Mesothelial cell of epicardium (in vitro differentiated cells): ENCODE results near the gene ZNF143. TPM values are rescaled to one million over a fixed set of nuclear protein-coding genes. Genes with fewer than 3 reads are reported as not detected.

Experiments used
- DNase-seq, 2 experiments: peaks; one replicate each; pipeline ENCODE4 v3.0.0; 2021; ENCODE audit warnings: low spot score in 2 of 2; ENCODE audit not compliant: unreplicated experiment in 2 of 2
- H3K27ac Mint-ChIP-seq: 2 replicates; pipeline ENCODE4 v1.8.0; 2021; ENCODE audit warnings: mixed read lengths
- H3K27me3 Mint-ChIP-seq: 2 replicates; pipeline ENCODE4 v1.8.0; 2021; ENCODE audit warnings: low read depth, mixed read lengths
- H3K36me3 Mint-ChIP-seq: 2 replicates; pipeline ENCODE4 v1.8.0; 2021; ENCODE audit warnings: mixed read lengths
- H3K4me1 Mint-ChIP-seq: 2 replicates; pipeline ENCODE4 v1.8.0; 2021; ENCODE audit warnings: mixed read lengths
- H3K4me3 Mint-ChIP-seq: 2 replicates; pipeline ENCODE4 v1.8.0; 2021; ENCODE audit warnings: mild to moderate bottlenecking, moderate library complexity, mixed read lengths
- H3K9me3 Mint-ChIP-seq: 2 replicates; pipeline ENCODE4 v1.8.0; 2021; ENCODE audit warnings: mixed read lengths
- CTCF ChIP-seq: fragments of 200-600 bp; sonication (generic); IDR thresholded peaks from one replicate; pipeline ENCODE4 v1.5.0; 2021; ENCODE audit warnings: antibody characterized with exemption; ENCODE audit not compliant: unreplicated experiment
- total RNA-seq: library from RNA; stranded (reverse); gene quantifications from 3 replicates; pipeline ENCODE4 v1.2.1, GENCODE V29; 2021

The ZNF143 gene
- total RNA-seq, 1 donor from 2014 or later, result 29.1 TPM

GRCh38 chr11:9562716-9563115 lies 101.9 kb downstream of the ZNF143 start:
- Mint-ChIP-seq H3K36me3 (peaks cover 19% of the 10 kb centered on the region), H3K9me3 (peaks cover 31% of the 10 kb centered on the region), H3K4me3 (no peak overlapping the region), H3K4me1 (peaks cover 18% of the 10 kb centered on the region), H3K27ac (no peak overlapping the region), H3K27me3 (no peaks in the 10 kb centered on the region)
- DNase-seq, result no peak
- no peak for TF ChIP-seq CTCF

GRCh38 chr11:9563196-9563730 lies 102.5 kb downstream of the ZNF143 start:
- DNase-seq, result no peak
- Mint-ChIP-seq H3K9me3 (peaks cover 30% of the 10 kb centered on the region), H3K36me3 (peaks cover 19% of the 10 kb centered on the region), H3K27me3 (no peaks in the 10 kb centered on the region), H3K4me3 (no peak overlapping the region), H3K4me1 (peaks cover 22% of the 10 kb centered on the region), H3K27ac (no peak overlapping the region)
- TF ChIP-seq CTCF, result no peak

GRCh38 chr11:9565822-9566560 lies 105.2 kb downstream of the ZNF143 start:
- H3K4me3 Mint-ChIP-seq, result no peak overlapping the region
- TF ChIP-seq CTCF, result no peak
- peak overlapping the region; percentile 99 for H3K27ac Mint-ChIP-seq
- peaks cover 12% of the 10 kb centered on the region for H3K9me3 Mint-ChIP-seq
- peaks cover 6% of the 10 kb centered on the region for H3K36me3 Mint-ChIP-seq
- peaks cover 38% of the 10 kb centered on the region for H3K4me1 Mint-ChIP-seq
- no peak for DNase-seq
- H3K27me3 Mint-ChIP-seq, result no peaks in the 10 kb centered on the region

GRCh38 chr11:9566561-9567063 lies 105.8 kb downstream of the ZNF143 start:
- Mint-ChIP-seq H3K4me3 (no peak overlapping the region), H3K4me1 (peaks cover 41% of the 10 kb centered on the region), H3K9me3 (peaks cover 6% of the 10 kb centered on the region), H3K27ac (peak overlapping the region; percentile 99), H3K27me3 (no peaks in the 10 kb centered on the region), H3K36me3 (peaks cover under 1% of the 10 kb centered on the region)
- no peak for DNase-seq
- TF ChIP-seq CTCF, result no peak

- Mint-ChIP-seq H3K4me3 (no peak overlapping the region), H3K9me3 (no peaks in the 10 kb centered on the region), H3K36me3 (no peaks in the 10 kb centered on the region)
Measured at GRCh38 chr11:9567401-9567800, 106.6 kb downstream of the ZNF143 start.

More at GRCh38 chr11:9567401-9567800, 106.6 kb downstream of the ZNF143 start:
- Mint-ChIP-seq H3K27ac (peak overlapping the region; percentile 99), H3K4me1 (peaks cover 48% of the 10 kb centered on the region), H3K27me3 (no peaks in the 10 kb centered on the region)
- no peak for TF ChIP-seq CTCF
- no peak for DNase-seq
